Suprapubic skin (tissue), 4 donors: ENCODE data around the gene SLC22A16. TPM values are rescaled to one million over a fixed set of nuclear protein-coding genes. Genes with fewer than 3 reads are reported as not detected.

Experiments
- DNase-seq, 2 donors: peaks; one replicate each; pipeline ENCODE4 v3.0.0-alpha.2; 2019; ENCODE audit warnings: low spot score in 2 of 2
- H3K27ac ChIP-seq: fragments of 200-600 bp; sonication (generic); one replicate; pipeline ENCODE4 v1.5.1; 2019
- H3K27me3 ChIP-seq: fragments of 200-600 bp; sonication (generic); one replicate; pipeline ENCODE4 v1.5.1; 2019
- H3K36me3 ChIP-seq: fragments of 200-600 bp; sonication (generic); one replicate; pipeline ENCODE4 v1.5.1; 2019
- H3K4me1 ChIP-seq: fragments of 200-600 bp; sonication (generic); one replicate; pipeline ENCODE4 v1.5.1; 2019
- H3K4me3 ChIP-seq: fragments of 200-600 bp; sonication (generic); one replicate; pipeline ENCODE4 v1.5.1; 2019; ENCODE audit warnings: mild to moderate bottlenecking
- H3K9me3 ChIP-seq: fragments of 200-600 bp; sonication (generic); one replicate; pipeline ENCODE4 v1.5.1; 2019
- EP300 ChIP-seq: sonication (generic); formaldehyde crosslinking; IDR thresholded peaks from one replicate; pipeline ENCODE4 v1.6.1; 2017; ENCODE audit warnings: antibody characterized with exemption
- POLR2A ChIP-seq, 2 donors: fragments of 450-650 bp; IDR thresholded peaks; one replicate each; pipeline ENCODE4 v1.6.1; 2017; ENCODE audit warnings: antibody characterized with exemption in 2 of 2, mild to moderate bottlenecking in 2 of 2, moderate library complexity in 2 of 2
- POLR2AphosphoS5 ChIP-seq, 3 donors: sonication (generic); formaldehyde crosslinking; IDR thresholded peaks; one replicate each; pipeline ENCODE4 v1.6.1; 2017; ENCODE audit warnings: antibody characterized with exemption in 3 of 3
- WGBS: methylation state at CpG from one replicate; pipeline ENCODE4 v1.1.5; 2018; 5-methylcytosine and 5-hydroxymethylcytosine counted together
- total RNA-seq, 4 donors: library from RNA; depleted of rRNA; stranded (reverse); fragments of >200 nt; gene quantifications; one replicate each; pipeline ENCODE4 v1.1.0, GENCODE V29; 2016
- TF ChIP-seq, protein P1 (sequence below), 2 donors: fragments of 200-600 bp in 1 of 2; fragments of 450-650 bp in 1 of 2; sonication (generic) in 1 of 2; IDR thresholded peaks; one replicate each; pipeline ENCODE4 v1.5.1; 2016 to 2019; ENCODE audit warnings: antibody characterized with exemption in 2 of 2, mild to moderate bottlenecking in 1 of 2, moderate library complexity in 1 of 2

SLC22A16 gene
- total RNA-seq, 4 donors from 2014 or later = not detected

DNA sequence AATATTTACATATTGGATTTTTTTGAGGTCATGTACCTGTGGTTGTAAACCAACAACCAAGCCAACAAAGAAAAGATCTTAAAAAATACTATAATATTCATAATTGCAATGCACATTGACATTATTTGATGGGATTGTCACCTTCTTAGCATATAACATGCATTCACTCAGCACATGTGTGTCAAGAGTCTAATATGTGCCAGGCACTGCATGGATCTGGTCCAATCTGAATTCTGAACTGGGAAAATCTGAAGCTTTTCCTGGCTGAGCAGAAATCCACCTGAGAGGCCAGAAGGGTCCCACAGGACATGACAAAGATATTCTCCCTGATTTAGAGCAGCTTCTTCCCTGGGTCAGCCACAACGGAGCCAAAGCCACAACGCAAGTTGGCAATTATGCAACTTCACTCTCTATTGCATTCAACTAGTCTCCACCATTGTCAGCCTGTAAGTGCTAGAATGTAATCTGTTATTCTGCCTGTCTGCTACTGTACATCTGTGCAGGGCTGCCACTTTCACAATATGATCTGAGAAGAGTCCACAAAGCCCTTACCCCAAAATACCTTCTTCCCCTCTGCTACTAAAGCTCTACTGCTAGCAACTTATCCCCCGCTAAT is 44.0 kb downstream of the SLC22A16 start:
- Histone ChIP-seq H3K9me3 (no peaks in the 10 kb centered on the region), H3K4me1 (no peaks in the 10 kb centered on the region), H3K27ac (no peak overlapping the region), H3K27me3 (peaks cover 11% of the 10 kb centered on the region), H3K4me3 (no peak overlapping the region), H3K36me3 (no peaks in the 10 kb centered on the region)
- TF ChIP-seq, protein P1, sequence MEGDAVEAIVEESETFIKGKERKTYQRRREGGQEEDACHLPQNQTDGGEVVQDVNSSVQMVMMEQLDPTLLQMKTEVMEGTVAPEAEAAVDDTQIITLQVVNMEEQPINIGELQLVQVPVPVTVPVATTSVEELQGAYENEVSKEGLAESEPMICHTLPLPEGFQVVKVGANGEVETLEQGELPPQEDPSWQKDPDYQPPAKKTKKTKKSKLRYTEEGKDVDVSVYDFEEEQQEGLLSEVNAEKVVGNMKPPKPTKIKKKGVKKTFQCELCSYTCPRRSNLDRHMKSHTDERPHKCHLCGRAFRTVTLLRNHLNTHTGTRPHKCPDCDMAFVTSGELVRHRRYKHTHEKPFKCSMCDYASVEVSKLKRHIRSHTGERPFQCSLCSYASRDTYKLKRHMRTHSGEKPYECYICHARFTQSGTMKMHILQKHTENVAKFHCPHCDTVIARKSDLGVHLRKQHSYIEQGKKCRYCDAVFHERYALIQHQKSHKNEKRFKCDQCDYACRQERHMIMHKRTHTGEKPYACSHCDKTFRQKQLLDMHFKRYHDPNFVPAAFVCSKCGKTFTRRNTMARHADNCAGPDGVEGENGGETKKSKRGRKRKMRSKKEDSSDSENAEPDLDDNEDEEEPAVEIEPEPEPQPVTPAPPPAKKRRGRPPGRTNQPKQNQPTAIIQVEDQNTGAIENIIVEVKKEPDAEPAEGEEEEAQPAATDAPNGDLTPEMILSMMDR (IDR thresholded peaks at IDR 0.05) = no peak
- TF ChIP-seq POLR2A (IDR thresholded peaks at IDR 0.05) (no peak), POLR2AphosphoS5 (IDR thresholded peaks at IDR 0.05) (no peak), EP300 (no peak)
- DNase-seq = no peak
- WGBS = 62% methylated on average over 3 of the region's 3 CpGs

DNA sequence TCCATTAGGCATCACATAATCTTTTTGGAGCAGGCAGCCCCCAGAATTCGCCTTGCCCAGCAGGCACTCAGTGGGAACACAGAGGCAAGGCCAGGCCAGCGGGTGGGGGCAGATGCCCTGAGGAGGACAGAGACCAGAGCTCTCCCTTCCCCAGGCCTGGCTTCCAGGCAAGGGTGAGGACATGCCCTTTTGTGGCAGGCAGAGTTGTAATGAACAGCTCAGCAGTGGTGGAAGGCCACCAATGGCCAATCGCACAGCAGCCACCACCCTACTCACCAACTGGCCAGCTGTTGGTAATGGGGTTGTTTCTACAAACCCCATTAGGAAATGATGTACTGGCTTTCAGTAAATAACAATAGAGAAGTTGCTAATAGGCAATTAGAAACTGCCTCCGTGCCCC is 45.7 kb downstream of the SLC22A16 start:
- no peak for DNase-seq
- Histone ChIP-seq H3K4me3 (no peak overlapping the region), H3K27me3 (peaks cover 11% of the 10 kb centered on the region), H3K4me1 (no peaks in the 10 kb centered on the region), H3K36me3 (no peaks in the 10 kb centered on the region), H3K27ac (no peak overlapping the region), H3K9me3 (no peaks in the 10 kb centered on the region)
- TF ChIP-seq, protein P1 (IDR thresholded peaks at IDR 0.05) = no peak
- TF ChIP-seq EP300 = no peak
- no peak for TF ChIP-seq POLR2A (IDR thresholded peaks at IDR 0.05)
- no peak for TF ChIP-seq POLR2AphosphoS5 (IDR thresholded peaks at IDR 0.05)
- 96% methylated on average over 3 of the region's 4 CpGs for WGBS

DNA sequence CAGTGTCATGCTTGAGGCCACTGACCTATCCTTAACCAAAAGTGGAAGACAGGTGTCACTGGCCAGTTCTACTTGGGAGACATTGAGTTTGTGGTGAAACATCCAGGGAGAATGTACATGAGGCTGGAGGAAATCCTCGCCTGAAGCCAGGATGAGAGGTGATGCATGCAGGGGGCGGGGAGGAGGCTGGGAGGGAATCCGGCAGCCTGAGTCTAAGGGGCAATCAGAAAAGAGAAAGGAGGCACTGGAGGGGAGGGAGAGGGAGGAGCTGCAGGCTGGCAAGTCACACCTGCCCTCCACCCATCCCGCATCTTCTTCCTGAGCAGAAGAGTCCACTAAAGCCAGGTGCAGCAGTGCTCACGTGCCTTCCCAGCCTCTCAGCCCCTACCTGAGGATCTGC is 46.2 kb downstream of the SLC22A16 start:
- no peaks in the 10 kb centered on the region for H3K4me1 ChIP-seq
- H3K27ac ChIP-seq = no peak overlapping the region
- H3K9me3 ChIP-seq = no peaks in the 10 kb centered on the region
- TF ChIP-seq, protein P1 (IDR thresholded peaks at IDR 0.05) = no peak
- TF ChIP-seq POLR2AphosphoS5 (IDR thresholded peaks at IDR 0.05) (no peak), EP300 (no peak), POLR2A (IDR thresholded peaks at IDR 0.05) (no peak)
- WGBS = 39% methylated on average over 5 of the region's 5 CpGs
- peaks cover 13% of the 10 kb centered on the region for H3K27me3 ChIP-seq
- H3K4me3 ChIP-seq = no peak overlapping the region
- H3K36me3 ChIP-seq = no peaks in the 10 kb centered on the region
- no peak for DNase-seq

DNA sequence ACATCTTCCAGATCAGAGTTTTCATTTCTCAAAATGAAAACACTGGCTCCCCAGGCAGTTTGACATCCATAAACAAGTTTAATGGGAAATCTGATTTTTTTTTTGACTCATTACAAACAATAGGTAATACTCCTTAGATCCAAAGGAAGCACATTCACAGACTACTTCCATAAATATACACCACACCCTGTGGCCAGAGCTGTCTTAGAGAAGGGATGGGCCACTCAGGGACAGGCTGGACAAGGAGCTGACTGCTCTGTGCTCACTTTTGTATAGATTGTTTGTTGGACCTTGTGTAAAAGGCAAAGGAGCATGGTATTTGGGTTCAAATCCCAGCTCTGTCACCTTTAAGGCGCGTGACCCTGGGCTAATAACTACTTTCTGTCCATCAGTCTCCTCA is 48.3 kb downstream of the SLC22A16 start:
- 94% methylated on average over 2 of the region's 2 CpGs for WGBS

DNA sequence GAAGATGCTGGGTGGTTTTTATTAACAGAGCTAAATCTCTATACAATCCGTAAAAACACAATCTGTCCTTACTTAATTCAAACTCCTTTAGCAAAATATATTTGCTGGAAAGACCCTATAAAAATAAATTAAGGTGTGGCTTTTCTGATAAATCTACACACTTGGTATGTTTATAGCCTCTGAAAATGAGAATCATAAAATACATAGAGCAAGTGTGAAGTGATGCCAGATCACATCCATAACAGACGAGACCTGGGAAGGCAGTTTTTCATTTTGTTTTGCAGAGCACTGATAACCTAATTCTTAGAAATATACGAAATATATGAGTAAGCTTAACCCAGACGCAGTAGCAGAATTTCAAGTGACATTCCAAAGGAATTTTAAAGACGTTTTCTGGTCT is 50.6 kb downstream of the SLC22A16 start:
- 29% methylated on average over 5 of the region's 5 CpGs for WGBS
- Histone ChIP-seq H3K9me3 (peaks cover 5% of the 10 kb centered on the region), H3K36me3 (no peaks in the 10 kb centered on the region), H3K27ac (no peak overlapping the region), H3K27me3 (peaks cover 20% of the 10 kb centered on the region), H3K4me3 (no peak overlapping the region), H3K4me1 (no peaks in the 10 kb centered on the region)
- TF ChIP-seq POLR2A (IDR thresholded peaks at IDR 0.05) (no peak), EP300 (no peak), POLR2AphosphoS5 (IDR thresholded peaks at IDR 0.05) (no peak)
- TF ChIP-seq, protein P1 (IDR thresholded peaks at IDR 0.05) = no peak
- no peak for DNase-seq

More for the DNA sequence above, 48.3 kb downstream of the SLC22A16 start:
- H3K9me3 ChIP-seq = no peaks in the 10 kb centered on the region
- no peak overlapping the region for H3K4me3 ChIP-seq
- H3K4me1 ChIP-seq = no peaks in the 10 kb centered on the region
- DNase-seq = no peak
- H3K27me3 ChIP-seq = peaks cover 20% of the 10 kb centered on the region
- no peak overlapping the region for H3K27ac ChIP-seq
- H3K36me3 ChIP-seq = no peaks in the 10 kb centered on the region
- no peak for TF ChIP-seq EP300
- TF ChIP-seq, protein P1 (IDR thresholded peaks at IDR 0.05) = no peak
- no peak for TF ChIP-seq POLR2A (IDR thresholded peaks at IDR 0.05)
- no peak for TF ChIP-seq POLR2AphosphoS5 (IDR thresholded peaks at IDR 0.05)
